GM12892 (cell line): ENCODE data around the gene FGR.

Experiments used
- DNase-seq: peaks from one replicate; pipeline ENCODE4 v3.0.0; 2011; ENCODE audit not compliant: insufficient read length
- FAIRE-seq: peaks from 2 replicates; lab custom pipeline; 2011; peaks lifted over from hg19 to GRCh38; lab: Jason Lieb, UNC
- POLR2A ChIP-seq: IDR thresholded peaks from 2 replicates; pipeline ENCODE4 v1.6.1; 2011; ENCODE audit warnings: low read depth, low read length, control low read depth
- POLR2AphosphoS5 ChIP-seq: IDR thresholded peaks from 2 replicates; pipeline ENCODE4 v1.6.1; 2011; ENCODE audit warnings: low read depth, low read length, control low read depth
- TAF1 ChIP-seq: IDR thresholded peaks from 2 replicates; pipeline ENCODE4 v1.6.1; 2011; ENCODE audit warnings: low read depth, mild to moderate bottlenecking, control low read depth, low read length, borderline replicate concordance

Gene FGR

DNA sequence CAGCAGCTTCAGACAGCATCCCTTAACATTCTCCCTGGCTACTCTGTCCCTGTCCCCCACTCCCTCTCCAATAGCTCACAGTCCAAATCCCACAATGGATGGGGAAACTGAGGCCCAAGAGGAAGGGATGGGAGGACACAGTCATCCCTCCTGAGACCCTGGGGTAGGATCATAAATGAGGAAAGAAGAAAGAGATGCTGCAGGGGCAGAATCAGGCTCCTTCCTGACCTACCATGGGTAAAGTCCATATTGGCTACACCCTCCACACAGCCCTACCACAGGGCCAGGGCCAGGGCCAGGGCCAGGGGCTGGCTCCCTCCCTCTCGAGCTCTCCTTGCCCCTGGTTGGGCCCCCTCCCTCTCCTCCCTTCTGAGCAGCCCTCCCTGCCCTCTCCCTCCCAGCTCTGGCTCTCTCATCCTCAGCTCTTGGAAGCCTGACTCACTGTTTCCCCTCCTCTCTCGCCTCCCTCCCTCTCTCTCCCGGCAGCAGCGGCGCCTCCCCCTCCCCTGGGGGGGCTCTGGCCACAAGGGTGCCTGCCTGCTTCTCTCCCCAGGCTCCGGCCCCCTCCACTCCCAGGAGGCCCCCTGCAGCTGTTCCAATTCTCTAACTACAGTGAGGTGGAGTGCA is 36.0 kb downstream of the FGR start:
- DNase-seq (no peak), FAIRE-seq (no peak)
- TF ChIP-seq POLR2AphosphoS5 (no peak), TAF1 (no peak), POLR2A (no peak)

- TF ChIP-seq POLR2AphosphoS5 (no peak), POLR2A (no peak), TAF1 (no peak)
- FAIRE-seq: no peak
- DNase-seq: no peak
These were observed 36.7 kb downstream of the FGR start for GRCh38 chr1:27598295-27598687.

DNA sequence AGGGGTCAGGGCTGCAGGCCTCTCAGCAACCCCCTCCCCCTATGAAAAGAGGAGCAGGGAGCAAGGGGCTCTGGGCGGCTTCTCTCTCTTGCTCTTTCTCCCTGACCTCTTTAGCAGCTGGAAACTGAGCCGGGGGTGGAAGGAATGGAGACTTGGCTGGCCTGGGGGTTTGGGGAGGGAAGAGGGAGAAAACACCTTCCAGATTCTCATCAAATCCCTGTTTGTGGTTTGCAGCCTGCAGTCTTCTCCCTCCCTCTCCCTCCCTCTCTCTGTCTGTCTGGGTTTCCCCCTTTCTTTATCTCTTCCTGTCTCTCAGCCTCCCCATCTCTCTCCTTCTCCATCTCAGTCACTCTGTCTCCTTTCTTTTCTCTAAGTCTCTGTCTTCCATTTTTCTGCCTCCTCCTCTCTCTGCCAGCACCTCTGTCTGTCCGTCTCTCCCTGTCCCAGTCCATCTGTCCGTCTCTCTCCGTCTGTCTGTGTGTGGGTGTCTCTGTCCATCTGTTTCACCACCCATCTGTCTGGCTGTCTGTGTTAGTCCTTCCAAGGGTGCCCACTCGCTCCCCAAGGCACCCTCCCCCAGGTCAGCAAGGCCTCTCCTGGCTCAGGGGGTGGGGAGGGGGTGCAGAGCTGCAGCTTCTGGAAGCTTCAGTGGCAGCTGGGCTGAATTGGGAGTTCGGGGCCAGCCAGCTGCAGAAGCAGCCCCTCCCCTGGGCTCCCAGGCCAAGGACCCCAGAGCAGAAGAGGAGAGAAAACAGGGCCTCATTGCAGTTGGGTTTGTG is 37.3 kb downstream of the FGR start:
- TF ChIP-seq POLR2AphosphoS5: no peak
- no peak for TF ChIP-seq POLR2A
- no peak for TF ChIP-seq TAF1
- FAIRE-seq: no peak
- DNase-seq: no peak

DNA sequence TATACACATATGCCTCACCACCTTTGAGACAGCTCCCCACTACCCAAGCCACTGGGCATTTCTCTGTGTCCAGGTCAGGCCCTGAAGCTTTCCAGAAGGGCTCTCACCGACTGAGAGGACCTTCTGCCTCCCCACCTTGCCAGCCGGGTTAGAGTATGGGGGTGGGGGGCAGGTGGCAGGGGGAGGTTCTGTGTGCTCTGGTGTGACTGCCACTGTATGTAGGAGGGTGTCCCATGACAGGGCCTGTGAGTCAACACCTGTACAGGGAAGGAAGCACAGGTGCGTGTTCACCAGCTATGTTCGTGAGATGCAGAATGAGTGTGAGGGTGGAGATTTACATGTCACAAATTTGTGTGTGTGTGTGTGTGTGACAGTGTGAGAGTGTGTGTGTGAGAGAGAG is 38.0 kb downstream of the FGR start:
- no peak for DNase-seq
- TF ChIP-seq POLR2AphosphoS5 (no peak), TAF1 (no peak), POLR2A (no peak)
- peak; percentile 60 for FAIRE-seq

DNA sequence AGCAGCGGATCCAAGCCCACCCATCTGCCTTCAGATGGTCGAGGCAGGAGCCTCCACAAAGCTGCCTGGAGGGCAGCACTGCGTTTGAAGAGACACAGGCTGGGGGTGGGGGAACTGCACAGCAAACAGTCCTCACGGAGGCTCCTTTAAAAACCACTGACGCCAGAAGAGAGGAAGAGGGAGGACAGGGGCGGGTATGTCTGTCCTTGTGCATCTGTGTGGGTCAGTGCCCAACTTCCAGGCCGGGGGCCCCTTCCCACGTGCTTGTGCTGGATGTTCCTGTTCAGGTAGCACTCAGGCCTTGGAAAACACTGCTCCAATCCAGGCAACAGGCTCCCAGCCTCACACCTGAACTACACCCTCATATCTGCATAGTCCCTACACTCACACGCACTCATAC is 38.7 kb downstream of the FGR start:
- FAIRE-seq (no peak), DNase-seq (no peak)
- TF ChIP-seq POLR2AphosphoS5 (no peak), POLR2A (no peak)

GRCh38 chr1:27595597-27595996 is 39.4 kb downstream of the FGR start:
- TF ChIP-seq TAF1 (no peak), POLR2AphosphoS5 (no peak)
- no peak for FAIRE-seq
- no peak for DNase-seq

DNA sequence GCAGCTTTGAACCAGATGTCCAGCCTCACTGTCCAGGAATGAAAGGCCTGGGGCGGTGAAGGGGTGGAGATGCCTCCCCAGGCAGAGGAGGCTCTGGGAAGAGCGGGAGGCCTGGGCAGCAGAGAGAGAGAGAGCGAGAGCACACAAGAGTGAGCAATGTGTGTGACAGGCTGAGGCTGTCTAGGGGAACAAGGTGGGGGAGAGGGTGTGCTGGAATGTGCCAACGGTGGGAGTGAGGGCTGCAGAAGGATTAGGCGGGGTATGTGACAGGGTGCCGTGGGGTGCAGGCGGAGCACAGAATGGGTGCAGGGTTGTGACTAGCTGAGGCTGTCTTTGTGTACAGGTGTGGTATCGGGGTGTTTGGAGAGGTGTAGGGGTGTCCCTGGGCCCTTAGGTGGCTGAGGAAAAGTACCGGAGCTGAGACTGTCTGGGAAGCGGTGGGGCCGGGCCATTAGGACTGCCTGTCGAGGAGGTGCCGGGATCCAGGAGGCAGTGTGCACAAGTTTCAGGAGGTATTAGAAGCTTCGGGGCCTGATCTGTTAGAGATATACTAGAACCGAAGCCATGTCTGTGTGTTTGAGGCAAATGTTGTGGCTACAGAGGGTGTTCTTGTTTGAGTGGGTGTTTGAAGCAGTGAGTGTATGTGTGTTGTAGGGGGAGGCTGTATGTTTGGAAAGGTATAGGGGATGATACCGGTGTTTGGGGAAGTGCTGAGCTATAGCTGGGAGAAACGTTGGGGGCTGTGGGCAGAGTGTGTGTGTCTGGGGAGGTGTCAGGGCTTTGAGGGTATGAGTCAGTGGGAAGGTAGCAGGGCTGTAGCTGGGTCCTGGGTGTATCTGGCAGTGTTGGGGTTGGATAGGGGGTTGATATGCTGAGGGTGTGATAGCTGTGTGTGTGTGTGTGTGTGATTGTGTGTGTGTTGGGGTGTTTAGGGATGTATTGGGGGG is 40.1 kb downstream of the FGR start:
- TF ChIP-seq TAF1 (no peak), POLR2AphosphoS5 (no peak), POLR2A (no peak)

GRCh38 chr1:27593678-27594563 is 41.1 kb downstream of the FGR start:
- FAIRE-seq (no peak), DNase-seq (no peak)
- TF ChIP-seq POLR2A (no peak), POLR2AphosphoS5 (no peak), TAF1 (no peak)

More for the DNA sequence above, 40.1 kb downstream of the FGR start:
- FAIRE-seq: peak; percentile 61
- no peak for DNase-seq

DNA sequence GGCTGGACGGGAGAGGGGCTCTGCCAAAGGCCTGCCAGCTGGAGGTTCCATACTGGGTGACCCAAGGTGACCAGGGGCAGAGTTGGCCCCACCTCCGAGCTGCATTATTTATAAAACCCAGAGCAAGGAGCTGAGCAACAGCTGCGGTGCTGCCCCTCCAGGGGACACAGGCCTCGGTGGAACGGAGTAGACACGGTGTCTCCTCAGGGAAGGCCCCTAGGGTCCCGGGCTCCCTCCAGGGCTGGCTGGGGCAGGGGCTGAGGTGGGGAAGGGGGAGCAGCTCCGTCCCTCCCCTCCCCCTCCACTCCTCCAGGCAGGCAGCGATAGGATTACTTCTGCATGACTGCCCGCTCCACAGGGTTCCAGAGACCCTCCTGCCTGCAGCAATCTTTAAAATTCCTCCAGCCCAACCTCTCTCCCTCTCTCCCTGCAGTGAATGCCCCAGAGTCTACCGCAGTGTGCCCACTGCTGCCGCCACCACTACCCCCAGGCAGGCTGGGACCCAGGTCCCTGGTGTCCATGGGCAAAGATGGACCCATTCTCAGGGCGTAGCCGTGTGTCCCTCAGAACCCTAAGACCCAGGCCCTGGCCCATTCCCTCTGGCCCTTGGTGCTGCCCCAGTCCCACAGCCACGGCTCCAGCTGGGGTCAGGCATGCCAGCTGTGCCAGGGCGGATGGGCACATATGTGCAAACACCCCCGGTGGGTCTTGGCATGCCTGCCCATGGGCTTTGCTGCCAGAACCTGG is 41.9 kb downstream of the FGR start:
- TF ChIP-seq TAF1: no peak
- TF ChIP-seq POLR2AphosphoS5: no peak
- TF ChIP-seq POLR2A: no peak
- FAIRE-seq (no peak), DNase-seq (no peak)

GRCh38 chr1:27592232-27592930 is 42.6 kb downstream of the FGR start:
- DNase-seq (no peak), FAIRE-seq (no peak)
- TF ChIP-seq POLR2AphosphoS5: no peak
- TF ChIP-seq TAF1: no peak

- TF ChIP-seq TAF1: no peak
- no peak for TF ChIP-seq POLR2A
- no peak for TF ChIP-seq POLR2AphosphoS5
- FAIRE-seq (no peak), DNase-seq (no peak)
These were observed 43.4 kb downstream of the FGR start for GRCh38 chr1:27591622-27592021.
